Vagina (tissue), 2 donors: Measurements from ENCODE around the gene PPIP5K1.

ENCODE experiments used
- CTCF ChIP-seq, 3 experiments: fragments of 450-650 bp in 2 of 3; fragments of 200-600 bp in 1 of 3; sonication (generic) in 1 of 3; IDR thresholded peaks; one replicate each; pipeline ENCODE4 v1.5.1; 2017 to 2019; ENCODE audit warnings: antibody characterized with exemption in 3 of 3, mild to moderate bottlenecking in 2 of 3, moderate library complexity in 2 of 3
- POLR2A ChIP-seq, 2 donors: fragments of 450-650 bp; IDR thresholded peaks; one replicate each; pipeline ENCODE4 v1.6.1; 2017; ENCODE audit warnings: antibody characterized with exemption in 2 of 2, mild to moderate bottlenecking in 2 of 2, moderate library complexity in 2 of 2
- POLR2AphosphoS5 ChIP-seq, 2 donors: sonication (generic); formaldehyde crosslinking; IDR thresholded peaks; one replicate each; pipeline ENCODE4 v1.9.0; 2017; ENCODE audit warnings: antibody characterized with exemption in 2 of 2, mild to moderate bottlenecking in 2 of 2, low read depth in 1 of 2; ENCODE audit not compliant: insufficient read depth in 1 of 2

GRCh38 chr15:43493703-43494472 lies 96.1 kb downstream of the PPIP5K1 start:
- TF ChIP-seq CTCF (IDR thresholded peaks at IDR 0.05) (no peak), POLR2AphosphoS5 (IDR thresholded peaks at IDR 0.05; ENCODE audit: insufficient read depth in 1 of 2, low read depth in 1 of 2) (no peak), POLR2A (IDR thresholded peaks at IDR 0.05) (no peak)
